Ammon's horn (tissue), 1 donor: ENCODE data around the gene TBC1D7.
"Not testable (repeated sequence)": the region's sequence is repeated elsewhere in the genome, so short reads cannot be mapped to it uniquely, and the experiment has no call there.

Experiments
- DNase-seq: peaks from one replicate; pipeline ENCODE4 v3.0.0-alpha.2; 2016; ENCODE audit warnings: low spot score

TBC1D7 gene

GRCh38 chr6:13355999-13356785 lies 27.9 kb upstream of the TBC1D7 start:
- DNase-seq, result no peak

- DNase-seq, result no peak
These were observed 27.0 kb upstream of the TBC1D7 start for GRCh38 chr6:13355043-13355945.

- peak; percentile 60 for DNase-seq
These were observed 26.1 kb upstream of the TBC1D7 start for GRCh38 chr6:13354331-13355042.

GRCh38 chr6:13352165-13352564 lies 23.8 kb upstream of the TBC1D7 start:
- DNase-seq, result no peak

- DNase-seq, result peak; percentile 71
These were observed 22.9 kb upstream of the TBC1D7 start for GRCh38 chr6:13351271-13351670.

- no peak for DNase-seq
These were observed 21.6 kb upstream of the TBC1D7 start for GRCh38 chr6:13349811-13350506.

GRCh38 chr6:13348334-13349113 lies 20.2 kb upstream of the TBC1D7 start:
- DNase-seq, result no peak

- no peak for DNase-seq
These were observed 17.9 kb upstream of the TBC1D7 start for GRCh38 chr6:13346245-13346644.

GRCh38 chr6:13342414-13343019 lies 14.2 kb upstream of the TBC1D7 start:
- DNase-seq, result no peak

- DNase-seq, result no peak
These were observed 11.7 kb upstream of the TBC1D7 start for GRCh38 chr6:13339863-13340630.

GRCh38 chr6:13338038-13338437 lies 9.7 kb upstream of the TBC1D7 start:
- DNase-seq, result no peak

- DNase-seq, result peak; percentile 85
These were observed 8.2 kb upstream of the TBC1D7 start for GRCh38 chr6:13336553-13336952.

GRCh38 chr6:13334953-13335352 lies 6.6 kb upstream of the TBC1D7 start:
- no peak for DNase-seq

- no peak for DNase-seq
These were observed 4.0 kb upstream of the TBC1D7 start for GRCh38 chr6:13332349-13332706.

- no peak for DNase-seq
These were observed 3.4 kb upstream of the TBC1D7 start for GRCh38 chr6:13331516-13332348.

GRCh38 chr6:13328875-13329183 lies 492 bp upstream of the TBC1D7 start:
- no peak for DNase-seq

GRCh38 chr6:13327691-13328075 lies 654 bp downstream of the TBC1D7 start:
- DNase-seq, result no peak

- not testable (repeated sequence) for DNase-seq
These were observed 2.2 kb downstream of the TBC1D7 start for GRCh38 chr6:13326031-13326586.
